ENCODE results near the gene NEDD4L.

NEDD4L gene

GRCh38 chr18:58026395-58026794, 17.6 kb upstream of the NEDD4L start:
- no peak for TF ChIP-seq CTCF (IDR thresholded peaks at IDR 0.05; ENCODE audit: low read depth, low read length, missing control alignments)
- DNase-seq (ENCODE audit: low read depth): no peak
- no peak overlapping the region for H3K4me3 ChIP-seq (ENCODE audit: low read depth, low read length)

- TF ChIP-seq CTCF (IDR thresholded peaks at IDR 0.05; ENCODE audit: low read depth, low read length, missing control alignments): no peak
- no peak for DNase-seq (ENCODE audit: low read depth)
- no peak overlapping the region for H3K4me3 ChIP-seq (ENCODE audit: low read depth, low read length)
Observed at GRCh38 chr18:58026857-58027256, 17.2 kb upstream of the NEDD4L start.

DNA sequence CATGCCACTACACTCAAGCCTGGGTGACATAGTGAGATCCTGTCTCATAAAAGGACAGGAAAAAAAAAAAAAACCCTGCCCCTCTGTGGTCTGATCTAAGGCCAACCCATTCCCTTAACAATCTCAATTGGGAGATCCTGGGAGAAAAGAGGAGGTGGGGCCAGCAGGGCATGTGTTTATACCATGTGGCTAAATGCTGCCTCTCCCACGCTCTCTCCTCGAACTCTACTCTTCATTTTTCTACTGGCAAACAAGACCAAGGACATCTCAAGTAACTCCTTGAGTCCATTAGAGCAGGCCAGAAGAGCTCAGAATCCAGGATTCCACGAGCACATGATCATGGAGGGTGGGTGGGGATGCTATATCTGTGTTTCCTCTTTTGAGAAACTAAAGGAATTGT, 16.7 kb upstream of the NEDD4L start:
- no peak for TF ChIP-seq CTCF (IDR thresholded peaks at IDR 0.05; ENCODE audit: low read depth, low read length, missing control alignments)
- no peak for DNase-seq (ENCODE audit: low read depth)
- no peak overlapping the region for H3K4me3 ChIP-seq (ENCODE audit: low read depth, low read length)

DNA sequence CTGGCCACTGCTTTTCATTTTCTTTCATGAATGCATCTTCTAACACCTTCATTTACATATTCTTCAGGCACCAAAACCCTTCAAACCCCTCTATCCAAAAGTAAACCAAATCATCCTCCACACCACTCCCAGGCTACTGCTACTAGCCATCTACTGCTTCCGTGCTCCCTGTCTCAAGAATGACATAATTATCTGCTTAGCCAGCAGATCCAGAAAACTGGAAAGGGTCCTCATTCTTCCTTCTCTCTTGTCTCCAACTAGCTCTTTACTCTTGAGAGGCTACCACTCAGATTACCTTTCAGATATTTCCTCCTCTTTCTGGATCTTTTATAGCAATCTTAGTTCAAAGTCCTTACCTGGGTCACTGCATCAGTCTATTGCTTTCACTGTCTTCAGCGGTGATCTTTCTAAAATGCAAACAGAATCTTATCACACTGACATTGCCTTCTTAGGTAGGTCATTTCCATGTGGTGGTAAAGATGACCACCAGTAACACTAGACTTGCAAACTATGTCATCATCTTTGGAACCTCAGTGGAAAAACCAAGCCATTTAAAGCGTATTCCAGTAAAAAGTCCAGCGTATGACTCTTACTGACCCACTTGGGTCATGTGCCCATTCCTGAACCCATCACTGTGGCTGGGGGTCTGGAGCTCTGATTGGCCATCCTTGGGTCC, 15.8 kb upstream of the NEDD4L start:
- DNase-seq (ENCODE audit: low read depth): no peak

DNA sequence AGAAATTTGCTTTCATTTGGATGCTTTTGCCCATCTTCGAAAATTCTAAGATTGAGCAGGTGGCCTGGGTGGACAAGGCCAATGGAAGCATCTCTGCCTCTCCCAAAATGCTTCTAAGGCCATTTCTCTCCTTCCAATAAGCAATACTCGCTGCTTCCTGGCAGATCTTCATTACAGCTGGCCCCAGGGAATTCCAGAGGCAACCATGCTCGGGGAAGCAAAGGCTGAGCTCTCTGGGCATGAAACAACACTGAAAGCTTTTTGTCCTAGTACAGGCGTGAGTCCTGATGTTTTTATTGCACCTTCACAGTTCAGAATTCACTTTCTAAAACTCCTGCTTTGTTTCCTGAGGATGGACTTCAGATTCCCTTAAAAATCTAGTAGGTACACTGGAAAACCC, 11.8 kb upstream of the NEDD4L start:
- TF ChIP-seq CTCF (IDR thresholded peaks at IDR 0.05; ENCODE audit: low read depth, low read length, missing control alignments): no peak
- no peak overlapping the region for H3K4me3 ChIP-seq (ENCODE audit: low read depth, low read length)
- DNase-seq (ENCODE audit: low read depth): no peak

More for the DNA sequence above, 15.8 kb upstream of the NEDD4L start:
- TF ChIP-seq CTCF (IDR thresholded peaks at IDR 0.05; ENCODE audit: low read depth, low read length, missing control alignments): no peak
- H3K4me3 ChIP-seq (ENCODE audit: low read depth, low read length): no peak overlapping the region

GRCh38 chr18:58033216-58033615, 10.8 kb upstream of the NEDD4L start:
- no peak for TF ChIP-seq CTCF (IDR thresholded peaks at IDR 0.05; ENCODE audit: low read depth, low read length, missing control alignments)
- no peak overlapping the region for H3K4me3 ChIP-seq (ENCODE audit: low read depth, low read length)
- DNase-seq (ENCODE audit: low read depth): no peak

- H3K4me3 ChIP-seq (ENCODE audit: low read depth, low read length): no peak overlapping the region
- DNase-seq (ENCODE audit: low read depth): no peak
- TF ChIP-seq CTCF (IDR thresholded peaks at IDR 0.05; ENCODE audit: low read depth, low read length, missing control alignments): no peak
Observed at GRCh38 chr18:58034370-58034769, 9.7 kb upstream of the NEDD4L start.
